Right atrium auricular region (tissue), 2 donors: ENCODE results near the gene B3GNT2. TPM values are rescaled to one million over a fixed set of nuclear protein-coding genes. Genes with fewer than 3 reads are reported as not detected.

Experiments
- DNase-seq: peaks from one replicate; pipeline ENCODE4 v3.0.0-alpha.2; 2019; ENCODE audit warnings: low spot score
- H3K27ac ChIP-seq, 2 donors: fragments of 200-600 bp; sonication (generic); 1 replicate in 1 of 2; 2 replicates in 1 of 2; pipeline ENCODE4 v1.5.1; 2016 to 2019
- H3K27me3 ChIP-seq, 2 donors: fragments of 200-600 bp; sonication (generic); one replicate each; pipeline versions ENCODE4 v1.5.1 to v1.6.0; 2017 to 2019
- H3K36me3 ChIP-seq: fragments of 200-600 bp; sonication (generic); one replicate; pipeline ENCODE4 v1.5.1; 2016
- H3K4me1 ChIP-seq, 2 donors: fragments of 200-600 bp; sonication (generic); one replicate each; pipeline versions ENCODE4 v1.5.1 to v1.6.0; 2017 to 2019
- H3K4me3 ChIP-seq, 2 donors: fragments of 200-600 bp; sonication (generic); 1 replicate in 1 of 2; 2 replicates in 1 of 2; pipeline ENCODE4 v1.5.1; 2017 to 2019; ENCODE audit warnings: mild to moderate bottlenecking in 1 of 2, moderate library complexity in 1 of 2
- H3K9me3 ChIP-seq, 2 donors: fragments of 200-600 bp; sonication (generic); one replicate each; pipeline ENCODE4 v1.5.1; 2019
- microRNA-seq, 2 donors: library from miRNA; unstranded; fragments of <30 nt; microRNA quantifications; one replicate each; pipeline ENCODE4, GENCODE V29; 2016 to 2017; ENCODE audit warnings: borderline number of aligned reads in 2 of 2, borderline replicate concordance in 1 of 2
- total RNA-seq, 2 donors: library from RNA; depleted of rRNA; stranded (reverse); fragments of >200 nt; gene quantifications; one replicate each; pipeline ENCODE4 v1.1.0, GENCODE V29; 2016
- TF ChIP-seq, protein P1 (sequence below), 2 donors: fragments of 200-600 bp; sonication (generic); IDR thresholded peaks; one replicate each; pipeline ENCODE4 v1.5.1; 2019; ENCODE audit warnings: antibody characterized with exemption in 2 of 2

The B3GNT2 gene
- total RNA-seq, 2 donors from 2014 or later: 17.7 to 31.1 TPM

DNA sequence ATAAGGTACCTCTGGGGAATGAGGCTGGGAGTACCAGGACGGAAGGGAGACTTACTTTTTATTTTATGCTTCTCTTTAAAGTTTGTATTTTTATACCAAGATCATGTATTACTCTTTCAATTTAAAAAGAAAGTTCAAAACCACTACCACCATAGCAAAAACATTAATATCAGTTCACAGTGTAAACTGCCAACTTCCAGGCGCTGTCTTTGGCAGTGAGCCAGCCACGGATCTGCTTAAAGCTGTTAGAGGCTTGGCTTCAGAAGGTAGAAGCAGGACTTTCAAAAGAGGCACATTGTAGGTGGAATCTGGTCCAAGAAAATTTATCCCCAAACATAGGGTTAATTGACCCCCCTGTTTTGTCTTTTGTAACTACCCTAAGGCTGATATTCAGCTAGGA is 74.8 kb downstream of the B3GNT2 start:
- no peaks in the 10 kb centered on the region for H3K36me3 ChIP-seq
- TF ChIP-seq, protein P1, sequence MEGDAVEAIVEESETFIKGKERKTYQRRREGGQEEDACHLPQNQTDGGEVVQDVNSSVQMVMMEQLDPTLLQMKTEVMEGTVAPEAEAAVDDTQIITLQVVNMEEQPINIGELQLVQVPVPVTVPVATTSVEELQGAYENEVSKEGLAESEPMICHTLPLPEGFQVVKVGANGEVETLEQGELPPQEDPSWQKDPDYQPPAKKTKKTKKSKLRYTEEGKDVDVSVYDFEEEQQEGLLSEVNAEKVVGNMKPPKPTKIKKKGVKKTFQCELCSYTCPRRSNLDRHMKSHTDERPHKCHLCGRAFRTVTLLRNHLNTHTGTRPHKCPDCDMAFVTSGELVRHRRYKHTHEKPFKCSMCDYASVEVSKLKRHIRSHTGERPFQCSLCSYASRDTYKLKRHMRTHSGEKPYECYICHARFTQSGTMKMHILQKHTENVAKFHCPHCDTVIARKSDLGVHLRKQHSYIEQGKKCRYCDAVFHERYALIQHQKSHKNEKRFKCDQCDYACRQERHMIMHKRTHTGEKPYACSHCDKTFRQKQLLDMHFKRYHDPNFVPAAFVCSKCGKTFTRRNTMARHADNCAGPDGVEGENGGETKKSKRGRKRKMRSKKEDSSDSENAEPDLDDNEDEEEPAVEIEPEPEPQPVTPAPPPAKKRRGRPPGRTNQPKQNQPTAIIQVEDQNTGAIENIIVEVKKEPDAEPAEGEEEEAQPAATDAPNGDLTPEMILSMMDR (IDR thresholded peaks at IDR 0.05): no peak
- H3K9me3 ChIP-seq: no peaks in the 10 kb centered on the region
- no peak overlapping the region for H3K4me3 ChIP-seq
- no peaks in the 10 kb centered on the region for H3K27me3 ChIP-seq
- no peak for DNase-seq
- peaks cover 0 to 6% of the 10 kb centered on the region in 2 donors for H3K4me1 ChIP-seq
- no peak overlapping the region for H3K27ac ChIP-seq

Small RNA genes lying within 50 kb of the gene (microRNA-seq; reads per million reads assigned to microRNA genes)
- 0 reads per million in 2 donors for gene MIR5192
